Psoas muscle (tissue), 8 donors: ENCODE measurements around the gene SPDYE3. TPM values are rescaled to one million over a fixed set of nuclear protein-coding genes. Genes with fewer than 3 reads are reported as not detected.
"Not testable (repeated sequence)": the region's sequence is repeated elsewhere in the genome, so short reads cannot be mapped to it uniquely, and the experiment has no call there.

Experiments
- ATAC-seq, 4 donors: fragments of 200-7000 bp; cut with Tn5 transposase; one replicate each; pipeline ENCODE4 v1.9.1; 2020; ENCODE audit warnings: moderate library complexity in 3 of 4, mild to moderate bottlenecking in 2 of 4
- DNase-seq, 2 donors: peaks; one replicate each; pipeline ENCODE4 v3.0.0-alpha.2; 2020
- H3K27ac ChIP-seq: fragments of 200-600 bp; one replicate; pipeline ENCODE4 v1.8.0; 2022
- H3K27me3 ChIP-seq, 3 donors: fragments of 200-600 bp in 1 of 3; one replicate each; pipeline versions ENCODE4 v1.6.1 to v1.8.0; 2013 to 2022; ENCODE audit warnings: low read length in 2 of 3, mild to moderate bottlenecking in 2 of 3, moderate library complexity in 1 of 3; ENCODE audit not compliant: insufficient read depth in 3 of 3
- H3K36me3 ChIP-seq, 2 donors: fragments of 200-600 bp in 1 of 2; one replicate each; pipeline versions ENCODE4 v1.6.1 to v1.8.0; 2013 to 2022; ENCODE audit warnings: low read depth in 1 of 2, mild to moderate bottlenecking in 1 of 2, moderate library complexity in 1 of 2; ENCODE audit not compliant: insufficient read depth in 1 of 2
- H3K4me1 ChIP-seq: fragments of 200-600 bp; one replicate; pipeline ENCODE4 v1.8.0; 2022
- H3K4me3 ChIP-seq: fragments of 200-600 bp; one replicate; pipeline ENCODE4 v1.8.0; 2022; ENCODE audit warnings: mild to moderate bottlenecking
- H3K9me3 ChIP-seq: fragments of 200-600 bp; one replicate; pipeline ENCODE4 v1.8.0; 2022
- WGBS, 3 donors: extraction: QIAGEN DNeasy Blood & Tissue Kit; methylation state at CpG; one replicate each; pipeline versions ENCODE4 v1.1.6 to v1.1.7; 2013; 5-methylcytosine and 5-hydroxymethylcytosine counted together
- intact Hi-C, 2 donors: fragments of 100-400 bp; cut with DNase I; formaldehyde crosslinking; loops; one replicate each; pipeline versions ENCODE4 v1.11.0 to v1.14.2; 2022
- polyA plus RNA-seq, 3 donors: library from polyadenylated mRNA; stranded (reverse); fragments of 200-250 nt; gene quantifications; one replicate each; pipeline ENCODE4 v1.2.3, GENCODE V29; 2013
- total RNA-seq, 4 donors: library from RNA; stranded (reverse); fragmentation: NEBNext Ultra II Directional in 2 of 4; extraction: Animal tissue kit (Norgen Biotek cat#: 25700) in 2 of 4; gene quantifications; one replicate each; pipeline versions ENCODE4 v1.2.1 to v1.2.4, GENCODE V29; 2021 to 2023
- donor health status: healthy with polysubstance abuse.
- donor health status: DM: no; HTN: no; CAD: no; lungs with moderate emphysema.
- donor health status: Bipolar disorder and iron deficiency.
- donor health status: healthy.
- donor health status: DM: yes; HTN: yes; CAD: no.
- donor health status: DM: no; HTN: no; CAD: no.
- donor health status: DM: no; HTN: no; CAD: no.
- donor health status: DM: yes; HTN: yes; CAD: no.

SPDYE3 gene
- total and polyA plus RNA-seq, 7 donors: 0.09 to 0.19 TPM; not detected in 5

DNA sequence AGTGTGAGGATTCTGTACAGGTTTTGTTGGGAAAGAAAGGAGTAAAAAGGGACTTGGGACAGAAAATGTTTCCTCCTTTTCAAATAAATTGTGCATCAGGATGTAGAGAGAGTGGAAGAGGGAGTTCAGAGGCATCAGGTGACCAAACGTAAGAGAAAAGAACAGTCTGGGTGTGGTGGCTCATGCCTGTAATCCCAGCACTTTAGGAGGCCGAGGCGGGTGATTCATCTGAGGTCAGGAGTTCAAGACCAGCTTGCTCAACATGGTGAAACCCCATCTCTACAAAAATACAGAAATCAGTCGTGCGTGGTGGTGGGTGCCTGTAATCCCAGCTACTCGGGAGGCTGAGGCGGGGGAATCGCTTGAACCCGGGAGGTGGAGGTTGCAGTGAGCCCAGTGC, 12.2 kb upstream of the SPDYE3 start:
- WGBS, 3 donors: 88% methylated on average over 6 to 9 of the region's 9 CpGs
- H3K4me3 ChIP-seq, H3K9me3 ChIP-seq, H3K4me1 ChIP-seq, ATAC-seq, H3K27ac ChIP-seq, H3K36me3 ChIP-seq, intact Hi-C loops, DNase-seq, H3K27me3 ChIP-seq: not testable (repeated sequence)

DNA sequence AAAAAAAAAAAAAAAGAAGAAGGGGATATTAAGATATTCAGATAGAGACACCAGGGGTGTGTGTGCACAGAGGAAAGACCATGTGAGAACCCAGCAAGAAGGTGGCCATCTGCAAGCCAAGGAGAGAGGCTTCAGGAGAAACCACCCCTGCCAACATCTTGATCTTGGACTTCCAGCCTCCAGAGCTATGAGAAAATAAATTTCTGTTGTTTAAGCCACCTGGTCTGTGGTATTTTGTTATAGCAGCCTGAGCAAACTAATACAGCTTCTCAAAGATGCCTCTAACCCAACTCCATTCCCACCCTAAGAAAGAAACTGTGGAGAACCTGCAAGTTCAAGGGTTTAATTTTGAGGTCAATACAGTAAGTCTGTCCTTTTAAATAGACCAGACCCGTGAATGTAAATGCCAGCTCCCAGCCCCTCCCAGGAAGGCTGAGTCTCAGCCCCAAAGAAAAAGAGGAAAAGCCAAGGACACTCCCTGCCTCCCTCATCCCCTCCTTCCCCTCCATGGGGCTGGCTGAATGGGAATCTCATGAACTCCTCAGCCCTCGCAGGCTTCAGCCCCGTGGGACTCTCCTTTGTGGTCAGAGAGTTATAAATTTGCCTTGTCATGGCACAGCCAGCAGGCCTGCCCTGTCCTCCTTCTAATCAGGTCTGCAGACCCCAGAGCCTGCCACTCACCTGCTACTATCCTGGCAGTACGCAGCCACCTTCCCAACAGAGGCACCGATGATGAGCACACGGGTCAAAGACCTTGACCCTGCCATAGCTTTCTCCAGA, 9.5 kb upstream of the SPDYE3 start:
- H3K27ac ChIP-seq, H3K36me3 ChIP-seq, H3K4me1 ChIP-seq, H3K4me3 ChIP-seq, DNase-seq, H3K9me3 ChIP-seq, ATAC-seq, intact Hi-C loops, H3K27me3 ChIP-seq: not testable (repeated sequence)
- WGBS, 3 donors: 47 to 83% (median 69%) methylated on average over 2 to 6 of the region's 6 CpGs

DNA sequence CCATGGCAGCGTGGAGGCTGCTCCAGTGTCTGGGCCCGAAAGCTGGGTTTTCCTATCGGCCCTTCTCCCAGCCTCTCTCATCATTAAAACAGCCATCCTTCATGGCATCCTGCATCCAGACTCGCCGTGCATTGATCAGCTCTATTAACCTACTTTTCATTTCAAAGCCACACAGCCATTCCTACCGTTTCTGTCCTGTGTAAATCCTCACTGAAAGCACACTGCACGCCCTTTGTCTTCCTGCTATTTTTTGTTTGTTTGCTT, 8.9 kb upstream of the SPDYE3 start:
- ATAC-seq, H3K36me3 ChIP-seq, intact Hi-C loops, H3K27me3 ChIP-seq, H3K4me1 ChIP-seq, DNase-seq, H3K4me3 ChIP-seq, H3K27ac ChIP-seq, H3K9me3 ChIP-seq: not testable (repeated sequence)
- WGBS, 3 donors: 80 to 87% (median 86%) methylated on average over 7 of the region's 7 CpGs

DNA sequence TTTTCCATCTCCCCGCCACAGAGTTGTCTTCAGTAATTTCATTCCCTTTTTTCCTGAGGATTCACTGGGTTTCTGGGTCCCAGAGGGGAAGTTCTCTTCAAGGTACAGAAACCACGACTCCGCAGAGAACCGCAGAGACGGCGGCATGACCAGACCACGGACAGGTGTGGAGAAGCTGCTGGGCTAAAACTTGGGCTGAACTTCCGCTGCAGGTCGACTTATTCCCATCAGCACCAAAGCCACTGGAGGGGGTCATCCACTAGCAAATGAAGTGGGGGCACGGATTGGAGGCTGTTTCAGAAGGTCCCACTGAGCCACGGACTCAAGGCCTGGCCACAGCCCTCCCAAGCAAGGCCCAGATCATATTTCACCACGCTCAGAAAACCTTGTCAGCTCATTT, 3.0 kb upstream of the SPDYE3 start:
- DNase-seq, H3K4me3 ChIP-seq, H3K27me3 ChIP-seq, H3K27ac ChIP-seq, H3K4me1 ChIP-seq, H3K9me3 ChIP-seq, H3K36me3 ChIP-seq, intact Hi-C loops, ATAC-seq: not testable (repeated sequence)
- 71 to 85% (median 74%) methylated on average over 11 of the region's 12 CpGs for WGBS, 3 donors

DNA sequence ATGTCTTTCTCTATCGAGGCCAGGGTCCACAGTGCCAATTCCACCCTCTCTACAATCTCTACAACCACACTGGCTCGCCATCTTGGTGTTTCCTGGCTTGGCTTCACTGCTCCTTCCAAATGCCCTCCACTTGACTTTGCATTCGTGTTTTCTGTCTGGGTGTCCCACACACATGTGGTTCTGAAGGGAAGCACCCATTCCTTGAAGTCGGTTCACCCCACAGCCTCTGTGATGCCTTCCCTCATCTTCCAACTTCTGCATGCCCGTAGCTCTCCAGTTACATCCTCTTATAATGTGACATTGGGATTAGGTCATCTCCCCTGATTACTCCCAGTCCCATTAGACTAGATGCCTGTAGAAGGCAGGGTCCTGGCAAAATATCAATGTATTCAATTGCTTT, 10.8 kb downstream of the SPDYE3 start:
- H3K36me3 ChIP-seq, DNase-seq, H3K27ac ChIP-seq, H3K4me3 ChIP-seq, H3K4me1 ChIP-seq, H3K9me3 ChIP-seq, H3K27me3 ChIP-seq, intact Hi-C loops, ATAC-seq: not testable (repeated sequence)
- WGBS, 3 donors: 86 to 95% (median 90%) methylated on average over 3 to 4 of the region's 5 CpGs

DNA sequence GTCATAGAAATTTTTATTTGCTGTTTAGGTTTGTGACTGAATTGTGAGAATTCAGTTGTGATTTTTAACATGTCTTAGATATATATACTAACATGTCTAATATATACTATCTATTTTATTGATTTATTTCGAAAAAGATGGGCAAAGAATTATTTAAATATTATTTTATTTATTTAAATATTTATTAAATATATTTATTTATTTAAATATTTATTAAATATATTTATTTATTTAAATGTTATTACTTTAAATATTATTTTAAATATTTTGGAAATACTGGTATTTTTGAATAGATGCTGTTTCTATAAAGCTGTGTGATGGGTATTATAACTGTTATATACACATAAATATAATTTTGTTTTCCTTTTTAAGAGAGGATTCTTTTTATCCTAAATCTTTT, 14.1 kb downstream of the SPDYE3 start:
- ATAC-seq: not testable (repeated sequence)

DNA sequence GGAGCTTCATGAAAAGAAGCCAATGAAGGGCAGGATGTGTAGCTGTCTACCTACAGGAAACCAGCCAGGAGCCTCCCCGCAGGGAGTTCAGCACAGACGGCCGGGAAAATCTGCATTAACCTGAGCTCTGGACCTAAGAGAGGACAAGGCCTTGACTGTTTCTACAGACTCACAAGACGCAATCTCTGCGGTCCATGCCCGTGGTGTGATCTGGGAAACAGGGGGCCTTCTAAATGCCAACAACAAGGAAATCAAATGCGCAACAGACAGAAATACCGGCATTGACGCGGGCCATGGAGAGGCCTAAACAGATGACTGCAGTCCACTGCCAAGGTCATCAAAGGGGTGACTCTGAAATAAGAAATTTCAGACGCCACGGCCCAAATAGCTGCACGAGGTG, 16.7 kb downstream of the SPDYE3 start:
- H3K36me3 ChIP-seq: peaks cover 0 to 38% of the 10 kb centered on the region in 2 donors
- intact Hi-C loops: not testable (repeated sequence)
- 80 to 89% (median 85%) methylated on average over 8 to 11 of the region's 13 CpGs for WGBS, 3 donors

More for the DNA sequence above, 14.1 kb downstream of the SPDYE3 start:
- H3K27ac ChIP-seq, DNase-seq, intact Hi-C loops, H3K9me3 ChIP-seq, H3K27me3 ChIP-seq, H3K4me1 ChIP-seq, H3K4me3 ChIP-seq: not testable (repeated sequence)
- WGBS, 3 donors: 99 to 100% (median 100%) methylated on average over 1 of the region's 1 CpG
- H3K36me3 ChIP-seq: peaks cover 0 to 17% of the 10 kb centered on the region in 2 donors

DNA sequence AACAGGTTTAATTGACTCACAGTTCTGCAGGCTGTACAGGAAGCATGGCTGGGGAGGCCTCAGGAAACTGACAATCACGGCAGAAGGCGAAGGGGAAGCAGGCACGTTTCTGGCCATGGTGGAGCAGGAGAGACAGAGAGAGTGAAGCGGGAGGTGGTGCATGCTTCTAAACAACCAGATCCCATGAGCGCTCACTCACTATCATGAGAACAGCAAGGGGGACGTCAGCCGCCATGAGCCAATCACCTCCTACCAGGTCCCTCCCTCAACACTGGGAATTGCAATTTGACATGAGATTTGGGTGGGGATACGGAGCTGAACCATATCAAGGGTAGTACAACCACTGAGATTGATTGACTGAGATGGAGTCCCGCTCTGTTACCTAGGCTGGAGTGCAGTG, 18.2 kb downstream of the SPDYE3 start:
- H3K4me3 ChIP-seq, ATAC-seq, H3K4me1 ChIP-seq, H3K27me3 ChIP-seq, intact Hi-C loops, H3K27ac ChIP-seq, H3K9me3 ChIP-seq, DNase-seq: not testable (repeated sequence)
- H3K36me3 ChIP-seq: peaks cover 0 to 49% of the 10 kb centered on the region in 2 donors
- WGBS, 3 donors: 85 to 89% (median 85%) methylated on average over 9 of the region's 9 CpGs

More for the DNA sequence above, 16.7 kb downstream of the SPDYE3 start:
- H3K4me1 ChIP-seq, H3K27ac ChIP-seq, ATAC-seq, H3K27me3 ChIP-seq, H3K9me3 ChIP-seq, DNase-seq, H3K4me3 ChIP-seq: not testable (repeated sequence)

DNA sequence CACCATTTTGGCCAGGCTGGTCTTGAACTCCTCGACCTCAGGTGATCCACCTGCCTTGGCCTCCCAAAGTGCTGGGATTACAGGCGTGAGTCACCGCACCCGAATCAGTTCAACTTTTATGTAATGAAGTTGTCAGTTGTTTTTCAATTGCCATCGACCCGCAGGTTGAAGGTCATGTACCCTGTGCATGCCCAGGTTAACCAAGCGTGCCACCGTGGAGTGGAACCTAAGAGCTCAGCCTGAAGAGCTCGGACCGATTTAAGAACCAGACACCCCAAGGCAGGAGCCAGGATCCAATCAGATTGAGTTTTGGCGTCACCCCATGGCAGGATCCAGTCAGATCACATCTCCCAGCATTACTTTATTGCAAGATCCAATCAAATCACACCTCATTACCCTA, 19.4 kb downstream of the SPDYE3 start:
- peaks cover 0 to 61% of the 10 kb centered on the region in 2 donors for H3K36me3 ChIP-seq
- 94 to 97% (median 95%) methylated on average over 10 of the region's 11 CpGs for WGBS, 3 donors
- H3K27ac ChIP-seq, intact Hi-C loops, H3K4me3 ChIP-seq, ATAC-seq, H3K27me3 ChIP-seq, H3K4me1 ChIP-seq, DNase-seq, H3K9me3 ChIP-seq: not testable (repeated sequence)

DNA sequence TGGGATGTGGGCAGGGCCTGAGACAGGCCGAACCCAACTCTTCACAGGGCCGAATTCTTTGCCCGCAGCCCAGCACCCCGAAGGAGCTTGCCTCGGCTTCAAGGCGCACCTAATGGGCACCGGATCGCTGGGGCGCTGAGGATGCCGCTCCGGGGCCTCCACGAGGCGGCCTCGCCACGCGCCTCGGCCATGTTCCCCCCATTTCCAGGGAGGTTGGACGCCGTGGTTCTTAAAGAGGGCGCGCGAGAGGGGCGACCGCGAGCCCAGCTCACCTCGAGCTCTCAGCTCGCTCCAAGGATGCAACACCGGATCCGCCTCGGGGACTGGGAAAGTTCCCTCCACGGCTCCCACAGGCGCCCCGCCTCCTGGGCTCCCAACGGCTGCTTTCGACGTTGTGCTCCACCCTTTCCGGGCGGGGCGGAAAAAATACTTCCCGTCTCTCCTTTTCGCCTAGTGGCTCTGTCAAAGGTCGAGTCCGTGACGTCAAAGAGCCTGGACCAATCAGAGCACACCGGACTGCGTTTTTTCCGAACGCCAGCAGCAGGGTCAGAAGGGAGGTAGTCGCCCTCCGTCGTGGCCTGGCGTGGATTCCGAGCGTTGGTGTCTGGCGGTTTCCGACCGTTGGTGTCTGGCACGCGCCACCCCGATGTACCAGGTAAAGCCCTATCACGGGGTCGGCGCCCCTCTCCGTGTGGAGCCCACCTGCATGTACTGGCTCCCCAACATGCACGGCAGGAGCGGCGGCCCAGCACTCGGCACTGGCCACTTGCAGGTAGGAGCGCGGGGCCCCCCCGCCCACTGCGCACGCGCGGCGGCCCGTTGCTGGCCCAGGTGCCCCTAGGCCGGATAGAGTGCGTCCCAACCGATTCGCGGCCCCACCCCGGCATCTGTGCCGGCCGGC, 28.3 kb downstream of the SPDYE3 start:
- peak; percentile 99 to 100 (median 99) for ATAC-seq
- Histone ChIP-seq H3K4me1 (peaks cover 12% of the 10 kb centered on the region), H3K36me3 (peaks cover 0 to 43% of the 10 kb centered on the region in 2 donors), H3K27ac (peak overlapping the region; percentile 98), H3K4me3 (peak overlapping the region; percentile 93)
- intact Hi-C loops, H3K9me3 ChIP-seq, H3K27me3 ChIP-seq: not testable (repeated sequence)
- 0% methylated on average over 61 to 80 of the region's 85 CpGs for WGBS, 3 donors
- DNase-seq: peak; percentile 94 to 96

DNA sequence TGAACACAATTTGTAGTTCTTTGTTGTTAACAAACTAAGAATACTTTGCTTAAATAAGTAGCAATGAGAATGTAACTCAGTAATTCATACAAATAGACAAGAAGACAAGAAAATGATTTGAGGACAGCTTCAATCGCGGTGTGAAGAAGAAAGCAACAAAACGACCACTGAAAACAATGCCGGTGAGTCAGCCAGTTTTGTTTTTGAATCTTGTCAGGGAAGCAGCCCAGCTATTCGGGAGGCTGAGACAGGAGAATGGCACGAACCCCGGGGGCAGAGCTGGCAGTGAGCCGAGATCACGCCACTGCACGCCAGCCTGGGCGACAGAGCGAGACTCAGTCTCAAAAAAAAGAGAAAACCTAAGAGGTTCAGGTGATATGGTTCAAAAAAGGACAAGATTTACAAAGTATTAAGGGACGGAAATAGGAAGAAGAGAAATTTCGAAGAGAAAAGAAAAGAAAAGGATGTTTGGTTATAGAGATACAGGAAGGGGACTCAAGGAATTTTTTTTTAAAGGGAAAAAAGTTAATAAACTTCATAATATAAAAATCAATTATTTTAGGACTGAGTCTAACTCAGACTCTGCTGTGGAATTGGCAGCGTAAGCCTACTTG, 30.7 kb downstream of the SPDYE3 start:
- H3K36me3 ChIP-seq: peaks cover 0 to 46% of the 10 kb centered on the region in 2 donors
- H3K27me3 ChIP-seq, H3K4me3 ChIP-seq, DNase-seq, H3K9me3 ChIP-seq, intact Hi-C loops, ATAC-seq: not testable (repeated sequence)
- H3K4me1 ChIP-seq: peaks cover 18% of the 10 kb centered on the region
- H3K27ac ChIP-seq: peak overlapping the region; percentile 98
- WGBS, 3 donors: 82 to 87% (median 83%) methylated on average over 15 of the region's 15 CpGs
